Limb (tissue), 2 donors: ENCODE data around the gene TM9SF1.

ENCODE experiments used
- DNase-seq, 2 donors: peaks; one replicate each; pipeline ENCODE4 v3.0.0-alpha.2; 2016; ENCODE audit errors: extremely low spot score in 2 of 2

The TM9SF1 gene

GRCh38 chr14:24179294-24179960 lies 15.8 kb downstream of the TM9SF1 start:
- no peak for DNase-seq

- DNase-seq = no peak
These were observed 16.7 kb downstream of the TM9SF1 start for GRCh38 chr14:24178399-24179178.

- no peak for DNase-seq
These were observed 17.4 kb downstream of the TM9SF1 start for GRCh38 chr14:24177891-24178290.

GRCh38 chr14:24177041-24177825 lies 18.0 kb downstream of the TM9SF1 start:
- no peak for DNase-seq

GRCh38 chr14:24176599-24176998 lies 18.6 kb downstream of the TM9SF1 start:
- no peak for DNase-seq

- DNase-seq = no peak
These were observed 22.4 kb downstream of the TM9SF1 start for GRCh38 chr14:24172871-24173281.

GRCh38 chr14:24172261-24172860 lies 22.9 kb downstream of the TM9SF1 start:
- DNase-seq = peak in 1 of 2 donors; percentile 58

GRCh38 chr14:24171422-24172260 lies 23.6 kb downstream of the TM9SF1 start, which contains the start of gene REC8:
Gene REC8, plus strand, starts transcription at chr14:24172080. Its CDS starts 473 bp downstream, at chr14:24172553.
- DNase-seq = peak; percentile 90 to 94

GRCh38 chr14:24167469-24168114 lies 27.6 kb downstream of the TM9SF1 start:
- no peak for DNase-seq

GRCh38 chr14:24165785-24166184 lies 29.5 kb downstream of the TM9SF1 start:
- no peak for DNase-seq

- no peak for DNase-seq
These were observed 30.7 kb downstream of the TM9SF1 start for GRCh38 chr14:24164518-24164991.

GRCh38 chr14:24162093-24162492 lies 33.1 kb downstream of the TM9SF1 start:
- no peak for DNase-seq

- peak; percentile 92 to 97 for DNase-seq
These were observed 34.1 kb downstream of the TM9SF1 start, which contains the start of gene IRF9 for GRCh38 chr14:24160850-24161804. Gene IRF9, plus strand, starts transcription at chr14:24161265. Its CDS starts 880 bp downstream, at chr14:24162145.

GRCh38 chr14:24160499-24160849 lies 34.8 kb downstream of the TM9SF1 start:
- no peak for DNase-seq

- no peak for DNase-seq
These were observed 35.3 kb downstream of the TM9SF1 start for GRCh38 chr14:24159777-24160498.

GRCh38 chr14:24157331-24157730 lies 37.9 kb downstream of the TM9SF1 start:
- DNase-seq = no peak

- no peak for DNase-seq
These were observed 38.4 kb downstream of the TM9SF1 start for GRCh38 chr14:24156840-24157239.

GRCh38 chr14:24155100-24155499 lies 40.1 kb downstream of the TM9SF1 start:
- no peak for DNase-seq
